NCI-H226 (cell line): ENCODE results near the gene TOP1.

Experiments
- DNase-seq: peaks from one replicate; pipeline ENCODE4 v3.0.0-alpha.2; 2015

The TOP1 gene

GRCh38 chr20:41004531-41005360 is 23.9 kb upstream of the TOP1 start:
- DNase-seq = peak; percentile 47

GRCh38 chr20:41005361-41005729 is 23.3 kb upstream of the TOP1 start:
- peak; percentile 95 for DNase-seq

- DNase-seq = no peak
These were observed 22.3 kb upstream of the TOP1 start for GRCh38 chr20:41006126-41006935.

- DNase-seq = no peak
These were observed 21.6 kb upstream of the TOP1 start for GRCh38 chr20:41006936-41007474.

- no peak for DNase-seq
These were observed 21.1 kb upstream of the TOP1 start for GRCh38 chr20:41007481-41007880.

GRCh38 chr20:41009946-41010345 is 18.7 kb upstream of the TOP1 start:
- no peak for DNase-seq

GRCh38 chr20:41011551-41012067 is 17.0 kb upstream of the TOP1 start:
- DNase-seq = no peak

GRCh38 chr20:41014561-41015088 is 14.0 kb upstream of the TOP1 start:
- no peak for DNase-seq

- DNase-seq = no peak
These were observed 11.1 kb upstream of the TOP1 start for GRCh38 chr20:41017448-41018042.

GRCh38 chr20:41018153-41018552 is 10.5 kb upstream of the TOP1 start:
- no peak for DNase-seq

GRCh38 chr20:41023549-41023948 is 5.1 kb upstream of the TOP1 start:
- DNase-seq = no peak

- DNase-seq = no peak
These were observed 1.3 kb upstream of the TOP1 start for GRCh38 chr20:41027366-41027765.

- DNase-seq = no peak
These were observed 707 bp upstream of the TOP1 start for GRCh38 chr20:41027872-41028358.

GRCh38 chr20:41029150-41029901 is 704 bp downstream of the TOP1 start:
- no peak for DNase-seq

GRCh38 chr20:41030061-41030460 is 1.4 kb downstream of the TOP1 start:
- DNase-seq = no peak

- no peak for DNase-seq
These were observed 2.1 kb downstream of the TOP1 start for GRCh38 chr20:41030531-41031242.

- no peak for DNase-seq
These were observed 2.6 kb downstream of the TOP1 start for GRCh38 chr20:41031243-41031619.

GRCh38 chr20:41032271-41032670 is 3.6 kb downstream of the TOP1 start:
- DNase-seq = no peak

GRCh38 chr20:41034239-41034638 is 5.6 kb downstream of the TOP1 start:
- no peak for DNase-seq

GRCh38 chr20:41035207-41035606 is 6.6 kb downstream of the TOP1 start:
- DNase-seq = no peak

- DNase-seq = no peak
These were observed 8.6 kb downstream of the TOP1 start for GRCh38 chr20:41037179-41037578.
